Posterior vena cava (tissue), 2 donors: ENCODE data around the gene CD247. TPM values are rescaled to one million over a fixed set of nuclear protein-coding genes. Genes with fewer than 3 reads are reported as not detected.
A peak's percentile ranks its signal among the peaks of the same experiment; 100 is the strongest.

Experiments
- DNase-seq: peaks from one replicate; pipeline ENCODE4 v3.0.0-alpha.2; 2020; ENCODE audit warnings: low spot score
- intact Hi-C, 2 donors: fragments of 100-400 bp; cut with DNase I; formaldehyde crosslinking; loops; one replicate each; pipeline versions ENCODE4 v1.14.1 to v1.14.2; 2022 to 2023
- total RNA-seq, 2 donors: library from RNA; stranded (reverse); fragmentation: NEBNext Ultra II Directional; extraction: Animal tissue kit (Norgen Biotek cat#: 25700); gene quantifications; one replicate each; pipeline ENCODE4 v1.2.1, GENCODE V29; 2021
- donor health status: DM: yes; HTN: yes; CAD: no.
- donor health status: DM: yes; HTN: yes; CAD: no.

The CD247 gene
- total RNA-seq, 2 donors from 2014 or later, result 1.3 to 2.0 TPM

GRCh38 chr1:167496797-167497619, 21.3 kb downstream of the CD247 start:
- intact Hi-C loops, result no loop called here
- DNase-seq, result no peak

- no peak for DNase-seq
- intact Hi-C loops, result no loop called here
Measured at GRCh38 chr1:167493372-167493771, 25.0 kb downstream of the CD247 start.

- no peak for DNase-seq
- intact Hi-C loops, result no loop called here
Measured at GRCh38 chr1:167492481-167492910, 25.8 kb downstream of the CD247 start.

- no peak for DNase-seq
- intact Hi-C loops, result no loop called here
Measured at GRCh38 chr1:167491586-167492461, 26.5 kb downstream of the CD247 start.

GRCh38 chr1:167490765-167491164, 27.6 kb downstream of the CD247 start:
- DNase-seq, result no peak
- intact Hi-C loops, result no loop called here

- intact Hi-C loops, result no loop called here
- DNase-seq, result no peak
Measured at GRCh38 chr1:167489571-167490340, 28.6 kb downstream of the CD247 start.

GRCh38 chr1:167488786-167489185, 29.5 kb downstream of the CD247 start:
- DNase-seq, result no peak
- intact Hi-C loops, result no loop called here

- intact Hi-C loops, result no loop called here
- no peak for DNase-seq
Measured at GRCh38 chr1:167487614-167488013, 30.7 kb downstream of the CD247 start.

- intact Hi-C loops, result no loop called here
- DNase-seq, result peak; percentile 87
Measured at GRCh38 chr1:167486090-167486824, 32.1 kb downstream of the CD247 start.

GRCh38 chr1:167484726-167485502, 33.4 kb downstream of the CD247 start:
- intact Hi-C loops, result no loop called here
- no peak for DNase-seq

- intact Hi-C loops, result no loop called here
- DNase-seq, result no peak
Measured at GRCh38 chr1:167483790-167484189, 34.5 kb downstream of the CD247 start.

- intact Hi-C loops, result no loop called here
- DNase-seq, result no peak
Measured at GRCh38 chr1:167482184-167482583, 36.1 kb downstream of the CD247 start.

GRCh38 chr1:167479331-167479979, 38.9 kb downstream of the CD247 start:
- DNase-seq, result no peak
- intact Hi-C loops, result no loop called here

GRCh38 chr1:167477986-167478385, 40.3 kb downstream of the CD247 start:
- intact Hi-C loops, result no loop called here
- no peak for DNase-seq

GRCh38 chr1:167476061-167476460, 42.3 kb downstream of the CD247 start:
- DNase-seq, result no peak
- intact Hi-C loops, result no loop called here

GRCh38 chr1:167474191-167474641, 44.1 kb downstream of the CD247 start:
- intact Hi-C loops, result no loop called here
- DNase-seq, result no peak

GRCh38 chr1:167473761-167474160, 44.6 kb downstream of the CD247 start:
- intact Hi-C loops, result no loop called here
- DNase-seq, result no peak
